GM23338 (cell line): ENCODE data around the gene NDUFAF8. TPM values are rescaled to one million over a fixed set of nuclear protein-coding genes. Genes with fewer than 3 reads are reported as not detected.

Source experiments
- ATAC-seq: fragments of 200-7000 bp; cut with Tn5 transposase; 3 replicates; pipeline ENCODE4 v1.9.1; 2020
- DNase-seq: peaks from one replicate; pipeline ENCODE4 v3.0.0-alpha.2; 2015; ENCODE audit warnings: low spot score
- H2AFZ ChIP-seq: fragments of 200-600 bp; sonication (generic); 2 replicates; pipeline ENCODE4 v1.8.0; 2016; ENCODE audit warnings: antibody characterized with exemption, mild to moderate bottlenecking, moderate library complexity
- H3F3A ChIP-seq: fragments of 200-600 bp; sonication (generic); replicated peaks from 2 replicates; pipeline ENCODE4 v1.8.0; 2017; ENCODE audit warnings: antibody characterized with exemption, mixed run types, low read depth
- H3K27ac ChIP-seq: fragments of 200-600 bp; sonication (generic); 2 replicates; pipeline ENCODE4 v1.6.1; 2016; ENCODE audit warnings: low read depth
- H3K27me3 ChIP-seq: fragments of 200-600 bp; sonication (generic); 2 replicates; pipeline ENCODE4 v1.8.0; 2016; ENCODE audit warnings: mild to moderate bottlenecking, mixed run types, moderate library complexity; ENCODE audit not compliant: insufficient read depth
- H3K36me3 ChIP-seq: fragments of 200-600 bp; sonication (generic); 2 replicates; pipeline ENCODE4 v1.8.0; 2016; ENCODE audit warnings: mild to moderate bottlenecking; ENCODE audit not compliant: insufficient read depth
- H3K4me1 ChIP-seq: fragments of 200-600 bp; sonication (generic); 2 replicates; pipeline ENCODE4 v1.8.0; 2016; ENCODE audit warnings: mild to moderate bottlenecking, moderate library complexity; ENCODE audit not compliant: insufficient read depth
- H3K4me2 ChIP-seq: fragments of 200-600 bp; sonication (generic); 2 replicates; pipeline ENCODE4 v1.7.1; 2017; ENCODE audit warnings: mixed run types
- H3K4me3 ChIP-seq: fragments of 200-600 bp; sonication (generic); 2 replicates; pipeline ENCODE4 v1.6.1; 2016; ENCODE audit warnings: mixed run types
- H3K79me2 ChIP-seq: fragments of 200-600 bp; sonication (generic); replicated peaks from 2 replicates; pipeline ENCODE4 v1.8.0; 2017; ENCODE audit warnings: mild to moderate bottlenecking; ENCODE audit not compliant: insufficient read depth
- H3K9me2 ChIP-seq: fragments of 200-600 bp; sonication (generic); 2 replicates; pipeline ENCODE4 v1.8.0; 2017; ENCODE audit not compliant: insufficient read depth
- H4K20me1 ChIP-seq: fragments of 200-600 bp; sonication (generic); replicated peaks from 2 replicates; pipeline ENCODE4 v1.8.0; 2017; ENCODE audit warnings: mild to moderate bottlenecking; ENCODE audit not compliant: insufficient read depth
- H3K27ac Mint-ChIP-seq: 2 replicates; pipeline ENCODE4 v1.8.0; 2020; ENCODE audit warnings: inconsistent platforms, mild to moderate bottlenecking, moderate library complexity, mixed read lengths
- H3K27me3 Mint-ChIP-seq: 3 replicates; pipeline ENCODE4 v1.8.0; 2022; ENCODE audit warnings: low read depth, mild to moderate bottlenecking, moderate library complexity, mixed read lengths, inconsistent platforms; ENCODE audit not compliant: insufficient read depth, poor library complexity
- H3K36me3 Mint-ChIP-seq: 3 replicates; pipeline ENCODE4 v1.8.0; 2021; ENCODE audit warnings: low read depth, mild to moderate bottlenecking, inconsistent platforms, moderate library complexity, mixed read lengths
- H3K4me1 Mint-ChIP-seq: 3 replicates; pipeline ENCODE4 v1.8.0; 2020; ENCODE audit warnings: mild to moderate bottlenecking, inconsistent platforms, mixed read lengths
- H3K4me3 Mint-ChIP-seq: 3 replicates; pipeline ENCODE4 v1.8.0; 2021; ENCODE audit warnings: moderate library complexity, mild to moderate bottlenecking, inconsistent platforms, mixed read lengths
- H3K9me3 Mint-ChIP-seq: 3 replicates; pipeline ENCODE4 v1.8.0; 2020; ENCODE audit warnings: moderate library complexity, mild to moderate bottlenecking, inconsistent platforms, mixed read lengths
- CREB1 ChIP-seq: fragments of 250-450 bp; sonication (Bioruptor Pico); IDR thresholded peaks from 2 replicates; pipeline ENCODE4 v1.5.0; 2020; ENCODE audit warnings: low read depth, mild to moderate bottlenecking, moderate library complexity
- CTCF ChIP-seq, 2 experiments: fragments of 200-600 bp in 1 of 2; sonication (generic) in 1 of 2; conservative IDR thresholded peaks; 2 replicates each; pipeline versions ENCODE4 v1.5.1 to v1.6.1; 2016 to 2017; ENCODE audit warnings: antibody characterized with exemption in 2 of 2, low read depth in 2 of 2, mild to moderate bottlenecking in 2 of 2, moderate library complexity in 1 of 2
- EZH2 ChIP-seq: fragments of 200-600 bp; sonication (generic); IDR thresholded peaks from one replicate; pipeline ENCODE4 v1.8.0; 2017; ENCODE audit warnings: antibody characterized with exemption, mild to moderate bottlenecking, low read depth; ENCODE audit not compliant: unreplicated experiment
- EZH2phosphoT487 ChIP-seq: fragments of 200-600 bp; sonication (generic); IDR thresholded peaks from one replicate; pipeline ENCODE4 v1.8.1; 2018; ENCODE audit warnings: antibody characterized with exemption; ENCODE audit not compliant: unreplicated experiment
- JUNB ChIP-seq: IDR thresholded peaks from one replicate; pipeline ENCODE4 v1.6.1; 2016; ENCODE audit warnings: antibody characterized with exemption; ENCODE audit not compliant: unreplicated experiment
- NANOG ChIP-seq: IDR thresholded peaks from 2 replicates; pipeline ENCODE4 v1.6.1; 2016; ENCODE audit warnings: antibody characterized with exemption, borderline replicate concordance
- POLR2AphosphoS5 ChIP-seq: IDR thresholded peaks from 2 replicates; pipeline ENCODE4 v1.6.1; 2016; ENCODE audit warnings: antibody characterized with exemption, low read depth
- REST ChIP-seq: IDR thresholded peaks from one replicate; pipeline ENCODE4 v1.6.1; 2018; ENCODE audit warnings: antibody characterized with exemption; ENCODE audit not compliant: unreplicated experiment
- STAT1 ChIP-seq: IDR thresholded peaks from one replicate; pipeline ENCODE4 v1.6.1; 2016; ENCODE audit warnings: antibody characterized with exemption; ENCODE audit not compliant: unreplicated experiment
- ZNF114 ChIP-seq: fragments of 250-450 bp; sonication (Bioruptor Pico); IDR thresholded peaks from 2 replicates; pipeline ENCODE4 v1.5.0; 2020; ENCODE audit warnings: mild to moderate bottlenecking, moderate library complexity
- ZNF331 ChIP-seq: fragments of 250-450 bp; sonication (Bioruptor Pico); IDR thresholded peaks from 2 replicates; pipeline ENCODE4 v1.5.0; 2020; ENCODE audit warnings: low read depth, mild to moderate bottlenecking, moderate library complexity
- polyA plus RNA-seq: library from polyadenylated mRNA; unstranded; fragments of >200 nt; fragmentation: Nextera tagmentation; extraction: Ambion mirVana; gene quantifications from 2 replicates; pipeline ENCODE4 v1.2.1, GENCODE V29; 2016
- total RNA-seq: library from RNA; depleted of rRNA; stranded (reverse); fragments of >200 nt; shearing (Covaris generic); gene quantifications from 2 replicates; pipeline ENCODE4 v1.2.3, GENCODE V29; 2014
- TF ChIP-seq, protein P1 (sequence below): fragments of 250-450 bp; sonication (Bioruptor Pico); IDR thresholded peaks from 2 replicates; pipeline ENCODE4 v1.5.0; 2020; ENCODE audit warnings: mild to moderate bottlenecking, moderate library complexity
- TF ChIP-seq, protein P2 (sequence below): IDR thresholded peaks from 2 replicates; pipeline ENCODE4 v1.6.1; 2016; ENCODE audit warnings: antibody characterized with exemption

NDUFAF8 gene
- total and polyA plus RNA-seq, 2 experiments from 2014 or later: 21.5 to 156 TPM

- Mint-ChIP-seq H3K27me3 (peaks cover 5% of the 10 kb centered on the region), H3K4me1 (no peaks in the 10 kb centered on the region), H3K27ac (no peak overlapping the region; the same call in 1 of the 2 replicates), H3K4me3 (no peak overlapping the region), H3K9me3 (no peaks in the 10 kb centered on the region; the same call in 2 of the 3 replicates), H3K36me3 (peaks cover 7% of the 10 kb centered on the region)
- Histone ChIP-seq H3K4me2 (no peak overlapping the region), H3F3A (no peaks in the 10 kb centered on the region), H2AFZ (no peak overlapping the region), H3K4me1 (no peaks in the 10 kb centered on the region), H3K36me3 (no peaks in the 10 kb centered on the region), H3K27ac (no peak overlapping the region), H4K20me1 (no peaks in the 10 kb centered on the region), H3K9me2 (no peaks in the 10 kb centered on the region), H3K79me2 (no peaks in the 10 kb centered on the region), H3K4me3 (no peak overlapping the region), H3K27me3 (no peaks in the 10 kb centered on the region)
- ATAC-seq (no peak), DNase-seq (no peak)
- TF ChIP-seq, protein P1, sequence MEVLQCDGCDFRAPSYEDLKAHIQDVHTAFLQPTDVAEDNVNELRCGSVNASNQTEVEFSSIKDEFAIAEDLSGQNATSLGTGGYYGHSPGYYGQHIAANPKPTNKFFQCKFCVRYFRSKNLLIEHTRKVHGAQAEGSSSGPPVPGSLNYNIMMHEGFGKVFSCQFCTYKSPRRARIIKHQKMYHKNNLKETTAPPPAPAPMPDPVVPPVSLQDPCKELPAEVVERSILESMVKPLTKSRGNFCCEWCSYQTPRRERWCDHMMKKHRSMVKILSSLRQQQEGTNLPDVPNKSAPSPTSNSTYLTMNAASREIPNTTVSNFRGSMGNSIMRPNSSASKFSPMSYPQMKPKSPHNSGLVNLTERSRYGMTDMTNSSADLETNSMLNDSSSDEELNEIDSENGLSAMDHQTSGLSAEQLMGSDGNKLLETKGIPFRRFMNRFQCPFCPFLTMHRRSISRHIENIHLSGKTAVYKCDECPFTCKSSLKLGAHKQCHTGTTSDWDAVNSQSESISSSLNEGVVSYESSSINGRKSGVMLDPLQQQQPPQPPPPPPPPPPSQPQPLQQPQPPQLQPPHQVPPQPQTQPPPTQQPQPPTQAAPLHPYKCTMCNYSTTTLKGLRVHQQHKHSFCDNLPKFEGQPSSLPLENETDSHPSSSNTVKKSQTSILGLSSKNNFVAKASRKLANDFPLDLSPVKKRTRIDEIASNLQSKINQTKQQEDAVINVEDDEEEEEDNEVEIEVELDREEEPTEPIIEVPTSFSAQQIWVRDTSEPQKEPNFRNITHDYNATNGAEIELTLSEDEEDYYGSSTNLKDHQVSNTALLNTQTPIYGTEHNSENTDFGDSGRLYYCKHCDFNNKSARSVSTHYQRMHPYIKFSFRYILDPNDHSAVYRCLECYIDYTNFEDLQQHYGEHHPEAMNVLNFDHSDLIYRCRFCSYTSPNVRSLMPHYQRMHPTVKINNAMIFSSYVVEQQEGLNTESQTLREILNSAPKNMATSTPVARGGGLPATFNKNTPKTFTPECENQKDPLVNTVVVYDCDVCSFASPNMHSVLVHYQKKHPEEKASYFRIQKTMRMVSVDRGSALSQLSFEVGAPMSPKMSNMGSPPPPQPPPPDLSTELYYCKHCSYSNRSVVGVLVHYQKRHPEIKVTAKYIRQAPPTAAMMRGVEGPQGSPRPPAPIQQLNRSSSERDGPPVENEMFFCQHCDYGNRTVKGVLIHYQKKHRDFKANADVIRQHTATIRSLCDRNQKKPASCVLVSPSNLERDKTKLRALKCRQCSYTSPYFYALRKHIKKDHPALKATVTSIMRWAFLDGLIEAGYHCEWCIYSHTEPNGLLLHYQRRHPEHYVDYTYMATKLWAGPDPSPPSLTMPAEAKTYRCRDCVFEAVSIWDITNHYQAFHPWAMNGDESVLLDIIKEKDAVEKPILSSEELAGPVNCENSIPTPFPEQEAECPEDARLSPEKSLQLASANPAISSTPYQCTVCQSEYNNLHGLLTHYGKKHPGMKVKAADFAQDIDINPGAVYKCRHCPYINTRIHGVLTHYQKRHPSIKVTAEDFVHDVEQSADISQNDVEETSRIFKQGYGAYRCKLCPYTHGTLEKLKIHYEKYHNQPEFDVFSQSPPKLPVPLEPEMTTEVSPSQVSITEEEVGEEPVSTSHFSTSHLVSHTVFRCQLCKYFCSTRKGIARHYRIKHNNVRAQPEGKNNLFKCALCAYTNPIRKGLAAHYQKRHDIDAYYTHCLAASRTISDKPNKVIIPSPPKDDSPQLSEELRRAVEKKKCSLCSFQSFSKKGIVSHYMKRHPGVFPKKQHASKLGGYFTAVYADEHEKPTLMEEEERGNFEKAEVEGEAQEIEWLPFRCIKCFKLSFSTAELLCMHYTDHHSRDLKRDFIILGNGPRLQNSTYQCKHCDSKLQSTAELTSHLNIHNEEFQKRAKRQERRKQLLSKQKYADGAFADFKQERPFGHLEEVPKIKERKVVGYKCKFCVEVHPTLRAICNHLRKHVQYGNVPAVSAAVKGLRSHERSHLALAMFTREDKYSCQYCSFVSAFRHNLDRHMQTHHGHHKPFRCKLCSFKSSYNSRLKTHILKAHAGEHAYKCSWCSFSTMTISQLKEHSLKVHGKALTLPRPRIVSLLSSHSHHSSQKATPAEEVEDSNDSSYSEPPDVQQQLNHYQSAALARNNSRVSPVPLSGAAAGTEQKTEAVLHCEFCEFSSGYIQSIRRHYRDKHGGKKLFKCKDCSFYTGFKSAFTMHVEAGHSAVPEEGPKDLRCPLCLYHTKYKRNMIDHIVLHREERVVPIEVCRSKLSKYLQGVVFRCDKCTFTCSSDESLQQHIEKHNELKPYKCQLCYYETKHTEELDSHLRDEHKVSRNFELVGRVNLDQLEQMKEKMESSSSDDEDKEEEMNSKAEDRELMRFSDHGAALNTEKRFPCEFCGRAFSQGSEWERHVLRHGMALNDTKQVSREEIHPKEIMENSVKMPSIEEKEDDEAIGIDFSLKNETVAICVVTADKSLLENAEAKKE: no peak
- TF ChIP-seq, protein P2, sequence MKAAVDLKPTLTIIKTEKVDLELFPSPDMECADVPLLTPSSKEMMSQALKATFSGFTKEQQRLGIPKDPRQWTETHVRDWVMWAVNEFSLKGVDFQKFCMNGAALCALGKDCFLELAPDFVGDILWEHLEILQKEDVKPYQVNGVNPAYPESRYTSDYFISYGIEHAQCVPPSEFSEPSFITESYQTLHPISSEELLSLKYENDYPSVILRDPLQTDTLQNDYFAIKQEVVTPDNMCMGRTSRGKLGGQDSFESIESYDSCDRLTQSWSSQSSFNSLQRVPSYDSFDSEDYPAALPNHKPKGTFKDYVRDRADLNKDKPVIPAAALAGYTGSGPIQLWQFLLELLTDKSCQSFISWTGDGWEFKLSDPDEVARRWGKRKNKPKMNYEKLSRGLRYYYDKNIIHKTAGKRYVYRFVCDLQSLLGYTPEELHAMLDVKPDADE: no peak
- TF ChIP-seq REST: no peak
- TF ChIP-seq JUNB: no peak
- TF ChIP-seq EZH2: no peak
- no peak for TF ChIP-seq POLR2AphosphoS5
- TF ChIP-seq EZH2phosphoT487: no peak
- TF ChIP-seq STAT1: no peak
- no peak for TF ChIP-seq CREB1 (CRISPR knock-in tag)
- no peak for TF ChIP-seq ZNF114 (CRISPR knock-in tag)
- no peak for TF ChIP-seq ZNF331 (CRISPR knock-in tag)
- no peak for TF ChIP-seq NANOG
- TF ChIP-seq CTCF (conservative IDR thresholded peaks at IDR 0.05; ENCODE audit: low read depth in 2 of 2): no peak
Measured at GRCh38 chr17:81204578-81204977, 34.5 kb upstream of the NDUFAF8 start.
